SKM-1 treated with dmso at 0.1 percent for 144 hours (cell line): ENCODE results near the gene PIGM.
"Not testable (repeated sequence)": the region's sequence is repeated elsewhere in the genome, so short reads cannot be mapped to it uniquely, and the experiment has no call there.

Source experiments
- DNase-seq: peaks from one replicate; lab custom pipeline; 2025; ENCODE audit not compliant: unreplicated experiment; lab: John Stamatoyannopoulos, UW

PIGM gene

GRCh38 chr1:160061369-160062229 lies 29.8 kb upstream of the PIGM start:
- no peak for DNase-seq

GRCh38 chr1:160058087-160058486 lies 26.3 kb upstream of the PIGM start:
- DNase-seq: no peak

GRCh38 chr1:160056648-160057169 lies 24.9 kb upstream of the PIGM start:
- no peak for DNase-seq

- DNase-seq: no peak
Observed at GRCh38 chr1:160053548-160054365, 22.0 kb upstream of the PIGM start.

GRCh38 chr1:160052936-160053335 lies 21.1 kb upstream of the PIGM start:
- no peak for DNase-seq

GRCh38 chr1:160050619-160051018 lies 18.8 kb upstream of the PIGM start:
- DNase-seq: no peak

GRCh38 chr1:160050182-160050581 lies 18.4 kb upstream of the PIGM start:
- DNase-seq: not testable (repeated sequence)

GRCh38 chr1:160049101-160049500 lies 17.3 kb upstream of the PIGM start:
- DNase-seq: no peak

GRCh38 chr1:160048335-160048734 lies 16.5 kb upstream of the PIGM start:
- DNase-seq: no peak

GRCh38 chr1:160047111-160047991 lies 15.6 kb upstream of the PIGM start:
- DNase-seq: no peak

GRCh38 chr1:160046494-160047110 lies 14.8 kb upstream of the PIGM start:
- peak; percentile 75 for DNase-seq

GRCh38 chr1:160045653-160046052 lies 13.9 kb upstream of the PIGM start:
- no peak for DNase-seq

- no peak for DNase-seq
Observed at GRCh38 chr1:160043543-160043942, 11.8 kb upstream of the PIGM start.

GRCh38 chr1:160040476-160040875 lies 8.7 kb upstream of the PIGM start:
- no peak for DNase-seq

GRCh38 chr1:160032165-160032820 lies 503 bp upstream of the PIGM start:
- DNase-seq: peak; percentile 33

GRCh38 chr1:160030657-160031364 lies 979 bp downstream of the PIGM start:
- DNase-seq: no peak

GRCh38 chr1:160028426-160028825 lies 3.4 kb downstream of the PIGM start:
- no peak for DNase-seq

GRCh38 chr1:160025314-160025713 lies 6.5 kb downstream of the PIGM start:
- no peak for DNase-seq

- no peak for DNase-seq
Observed at GRCh38 chr1:160024195-160024905, 7.4 kb downstream of the PIGM start.
